Suprapubic skin (tissue), 4 donors: ENCODE measurements around the gene PIKFYVE. TPM values are rescaled to one million over a fixed set of nuclear protein-coding genes. Genes with fewer than 3 reads are reported as not detected.

Experiments
- DNase-seq, 2 donors: peaks; one replicate each; pipeline ENCODE4 v3.0.0-alpha.2; 2019; ENCODE audit warnings: low spot score in 2 of 2
- H3K27ac ChIP-seq: fragments of 200-600 bp; sonication (generic); one replicate; pipeline ENCODE4 v1.5.1; 2019
- H3K27me3 ChIP-seq: fragments of 200-600 bp; sonication (generic); one replicate; pipeline ENCODE4 v1.5.1; 2019
- H3K36me3 ChIP-seq: fragments of 200-600 bp; sonication (generic); one replicate; pipeline ENCODE4 v1.5.1; 2019
- H3K4me1 ChIP-seq: fragments of 200-600 bp; sonication (generic); one replicate; pipeline ENCODE4 v1.5.1; 2019
- H3K4me3 ChIP-seq: fragments of 200-600 bp; sonication (generic); one replicate; pipeline ENCODE4 v1.5.1; 2019; ENCODE audit warnings: mild to moderate bottlenecking
- H3K9me3 ChIP-seq: fragments of 200-600 bp; sonication (generic); one replicate; pipeline ENCODE4 v1.5.1; 2019
- EP300 ChIP-seq: sonication (generic); formaldehyde crosslinking; IDR thresholded peaks from one replicate; pipeline ENCODE4 v1.6.1; 2017; ENCODE audit warnings: antibody characterized with exemption
- POLR2A ChIP-seq, 2 donors: fragments of 450-650 bp; IDR thresholded peaks; one replicate each; pipeline ENCODE4 v1.6.1; 2017; ENCODE audit warnings: antibody characterized with exemption in 2 of 2, mild to moderate bottlenecking in 2 of 2, moderate library complexity in 2 of 2
- POLR2AphosphoS5 ChIP-seq, 3 donors: sonication (generic); formaldehyde crosslinking; IDR thresholded peaks; one replicate each; pipeline ENCODE4 v1.6.1; 2017; ENCODE audit warnings: antibody characterized with exemption in 3 of 3
- WGBS: methylation state at CpG from one replicate; pipeline ENCODE4 v1.1.5; 2018; 5-methylcytosine and 5-hydroxymethylcytosine counted together
- total RNA-seq, 4 donors: library from RNA; depleted of rRNA; stranded (reverse); fragments of >200 nt; gene quantifications; one replicate each; pipeline ENCODE4 v1.1.0, GENCODE V29; 2016
- TF ChIP-seq, protein P1 (sequence below), 2 donors: fragments of 200-600 bp in 1 of 2; fragments of 450-650 bp in 1 of 2; sonication (generic) in 1 of 2; IDR thresholded peaks; one replicate each; pipeline ENCODE4 v1.5.1; 2016 to 2019; ENCODE audit warnings: antibody characterized with exemption in 2 of 2, mild to moderate bottlenecking in 1 of 2, moderate library complexity in 1 of 2

Gene PIKFYVE
- total RNA-seq, 4 donors from 2014 or later, result 25.0 to 55.9 (median 26.7) TPM

DNA sequence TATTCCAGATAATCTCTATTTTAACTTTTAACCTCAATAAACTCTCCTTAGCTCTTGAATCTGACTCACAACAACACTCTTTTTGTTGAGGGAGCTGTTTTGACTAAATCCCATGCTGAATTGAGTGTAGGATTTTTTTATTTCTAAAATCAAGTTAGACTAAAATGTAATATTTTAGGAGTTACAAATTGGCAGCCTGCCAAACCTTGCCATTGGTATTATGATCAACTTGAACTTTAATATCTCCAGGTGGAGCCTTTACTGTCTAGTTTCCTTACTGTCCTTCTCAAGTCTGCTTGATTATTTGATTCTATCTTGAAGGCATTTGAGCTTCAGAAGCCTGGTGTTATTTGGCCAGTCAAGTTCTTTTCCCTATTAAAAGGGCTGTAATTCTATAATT, 8.7 kb downstream of the PIKFYVE start:
- no peak for DNase-seq
- Histone ChIP-seq H3K27ac (no peak overlapping the region), H3K9me3 (no peaks in the 10 kb centered on the region), H3K36me3 (peaks cover 71% of the 10 kb centered on the region), H3K4me1 (no peaks in the 10 kb centered on the region), H3K4me3 (no peak overlapping the region), H3K27me3 (no peaks in the 10 kb centered on the region)
- TF ChIP-seq EP300, result no peak
- TF ChIP-seq, protein P1, sequence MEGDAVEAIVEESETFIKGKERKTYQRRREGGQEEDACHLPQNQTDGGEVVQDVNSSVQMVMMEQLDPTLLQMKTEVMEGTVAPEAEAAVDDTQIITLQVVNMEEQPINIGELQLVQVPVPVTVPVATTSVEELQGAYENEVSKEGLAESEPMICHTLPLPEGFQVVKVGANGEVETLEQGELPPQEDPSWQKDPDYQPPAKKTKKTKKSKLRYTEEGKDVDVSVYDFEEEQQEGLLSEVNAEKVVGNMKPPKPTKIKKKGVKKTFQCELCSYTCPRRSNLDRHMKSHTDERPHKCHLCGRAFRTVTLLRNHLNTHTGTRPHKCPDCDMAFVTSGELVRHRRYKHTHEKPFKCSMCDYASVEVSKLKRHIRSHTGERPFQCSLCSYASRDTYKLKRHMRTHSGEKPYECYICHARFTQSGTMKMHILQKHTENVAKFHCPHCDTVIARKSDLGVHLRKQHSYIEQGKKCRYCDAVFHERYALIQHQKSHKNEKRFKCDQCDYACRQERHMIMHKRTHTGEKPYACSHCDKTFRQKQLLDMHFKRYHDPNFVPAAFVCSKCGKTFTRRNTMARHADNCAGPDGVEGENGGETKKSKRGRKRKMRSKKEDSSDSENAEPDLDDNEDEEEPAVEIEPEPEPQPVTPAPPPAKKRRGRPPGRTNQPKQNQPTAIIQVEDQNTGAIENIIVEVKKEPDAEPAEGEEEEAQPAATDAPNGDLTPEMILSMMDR (IDR thresholded peaks at IDR 0.05), result no peak
- no peak for TF ChIP-seq POLR2A (IDR thresholded peaks at IDR 0.05)
- no peak for TF ChIP-seq POLR2AphosphoS5 (IDR thresholded peaks at IDR 0.05)

DNA sequence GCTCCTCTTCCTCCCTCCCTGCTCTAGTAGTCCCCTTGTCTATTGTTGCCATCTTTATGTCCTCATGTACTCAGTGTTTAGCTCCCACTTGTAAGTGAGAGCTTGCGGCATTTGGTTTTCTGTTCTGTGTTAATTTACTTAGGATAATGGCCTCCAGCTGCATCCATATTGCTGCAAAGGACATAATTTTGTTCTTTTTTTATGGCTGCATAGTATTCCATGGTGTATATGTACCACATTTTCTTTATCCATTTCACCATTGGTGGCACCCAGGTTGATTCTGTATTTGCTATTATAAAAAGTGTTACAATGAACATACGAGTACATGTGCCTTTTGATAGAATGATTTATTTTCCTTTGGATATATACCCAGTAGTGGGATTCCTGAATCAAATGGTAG, 12.5 kb downstream of the PIKFYVE start:
- Histone ChIP-seq H3K4me1 (no peaks in the 10 kb centered on the region), H3K36me3 (peaks cover 94% of the 10 kb centered on the region), H3K27ac (no peak overlapping the region), H3K9me3 (no peaks in the 10 kb centered on the region), H3K4me3 (no peak overlapping the region), H3K27me3 (no peaks in the 10 kb centered on the region)
- DNase-seq, result no peak
- 100% methylated on average over 2 of the region's 2 CpGs for WGBS
- TF ChIP-seq POLR2AphosphoS5 (IDR thresholded peaks at IDR 0.05) (no peak), POLR2A (IDR thresholded peaks at IDR 0.05) (no peak), EP300 (no peak)
- TF ChIP-seq, protein P1 (IDR thresholded peaks at IDR 0.05), result no peak

DNA sequence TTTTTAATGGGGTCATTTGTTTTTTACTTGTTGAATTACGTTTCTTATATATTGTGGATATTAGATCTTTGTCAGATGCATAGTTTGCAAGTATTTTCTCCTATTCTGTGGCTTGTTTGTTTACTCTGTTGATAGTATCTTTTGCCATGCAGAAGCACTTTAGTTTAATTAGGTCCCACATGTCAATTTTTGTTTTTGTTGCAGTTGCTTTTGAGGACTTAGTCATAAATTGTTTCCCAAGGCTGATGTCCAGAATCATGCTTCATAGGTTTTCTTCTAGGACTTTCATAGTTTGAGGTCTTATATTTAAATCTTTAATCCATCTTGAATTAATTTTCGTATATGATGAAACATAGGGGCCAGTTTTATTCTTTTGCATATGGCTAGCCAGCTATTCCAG, 13.2 kb downstream of the PIKFYVE start:
- TF ChIP-seq, protein P1 (IDR thresholded peaks at IDR 0.05), result no peak
- TF ChIP-seq POLR2AphosphoS5 (IDR thresholded peaks at IDR 0.05) (no peak), EP300 (no peak), POLR2A (IDR thresholded peaks at IDR 0.05) (no peak)
- H3K9me3 ChIP-seq, result no peaks in the 10 kb centered on the region
- H3K27ac ChIP-seq, result no peak overlapping the region
- H3K27me3 ChIP-seq, result no peaks in the 10 kb centered on the region
- H3K4me3 ChIP-seq, result no peak overlapping the region
- no peak for DNase-seq
- no peaks in the 10 kb centered on the region for H3K4me1 ChIP-seq
- WGBS, result 94% methylated on average over 2 of the region's 2 CpGs
- peaks cover 92% of the 10 kb centered on the region for H3K36me3 ChIP-seq

DNA sequence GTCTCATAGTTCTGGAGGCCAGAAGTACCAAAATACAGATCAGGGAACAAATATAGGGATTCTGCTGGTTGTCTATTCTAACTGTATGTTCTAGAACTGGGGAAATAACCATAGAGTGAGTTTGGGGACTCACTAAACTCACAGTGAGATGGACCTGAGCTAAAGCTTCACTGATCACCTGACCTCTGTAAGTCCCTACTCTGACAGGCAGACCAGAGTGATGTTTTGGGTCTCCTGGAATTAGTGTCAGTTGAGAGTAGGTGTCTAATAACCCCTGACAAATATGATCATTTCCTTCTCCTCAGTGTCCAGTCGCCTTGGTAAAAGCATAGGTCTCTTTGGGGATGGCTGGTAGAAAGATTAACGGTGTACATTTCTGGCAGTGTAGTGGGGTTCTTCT, 14.2 kb downstream of the PIKFYVE start:
- H3K36me3 ChIP-seq, result peaks cover 87% of the 10 kb centered on the region
- DNase-seq, result no peak
- H3K4me3 ChIP-seq, result no peak overlapping the region
- no peaks in the 10 kb centered on the region for H3K4me1 ChIP-seq
- no peak overlapping the region for H3K27ac ChIP-seq
- WGBS, result 89% methylated on average over 2 of the region's 2 CpGs
- H3K27me3 ChIP-seq, result no peaks in the 10 kb centered on the region
- H3K9me3 ChIP-seq, result no peaks in the 10 kb centered on the region
- TF ChIP-seq POLR2A (IDR thresholded peaks at IDR 0.05) (no peak), EP300 (no peak), POLR2AphosphoS5 (IDR thresholded peaks at IDR 0.05) (no peak)
- TF ChIP-seq, protein P1 (IDR thresholded peaks at IDR 0.05), result no peak

DNA sequence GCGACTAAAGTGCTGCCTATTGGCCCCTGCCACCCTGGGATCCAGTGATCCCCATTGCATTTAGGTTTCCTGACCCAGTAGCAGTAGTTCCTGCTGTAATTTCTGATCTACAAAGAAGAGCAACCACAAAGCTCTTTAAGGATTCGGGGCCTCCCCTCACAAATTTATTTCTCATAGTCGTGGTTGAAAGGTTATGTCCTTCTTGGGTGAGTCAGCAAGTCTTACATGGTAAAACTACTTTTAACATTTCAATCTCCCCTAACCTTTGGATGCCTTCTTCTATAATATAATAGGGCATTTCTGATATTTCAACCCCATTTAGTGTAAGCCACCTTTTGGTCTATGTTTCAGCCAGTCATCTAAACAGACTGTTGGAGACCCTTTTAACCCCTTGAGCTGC, 14.9 kb downstream of the PIKFYVE start:
- H3K9me3 ChIP-seq, result no peaks in the 10 kb centered on the region

DNA sequence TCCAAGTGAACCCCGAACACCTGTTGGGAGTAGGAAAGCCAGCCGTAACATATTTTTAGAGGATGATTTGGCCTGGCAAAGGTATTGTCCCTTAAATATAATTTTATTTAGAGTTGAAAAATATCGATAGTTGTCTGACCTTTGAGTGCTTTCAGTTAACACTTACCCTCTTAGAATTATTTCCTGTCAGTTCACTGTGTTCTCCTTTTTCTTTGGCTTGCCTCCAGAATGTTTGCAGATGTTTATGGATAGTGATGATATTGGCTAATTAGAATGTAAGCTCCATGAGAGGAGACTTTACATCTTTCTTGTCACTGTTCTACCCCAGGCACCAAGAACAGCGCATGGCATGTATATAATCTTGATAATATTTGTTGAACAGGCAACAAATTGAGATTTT, 19.8 kb downstream of the PIKFYVE start:
- H3K4me3 ChIP-seq, result no peak overlapping the region
- no peaks in the 10 kb centered on the region for H3K9me3 ChIP-seq
- peaks cover 78% of the 10 kb centered on the region for H3K36me3 ChIP-seq
- 80% methylated on average over 4 of the region's 4 CpGs for WGBS
- DNase-seq, result no peak
- no peaks in the 10 kb centered on the region for H3K27me3 ChIP-seq
- no peak for TF ChIP-seq EP300
- TF ChIP-seq POLR2AphosphoS5 (IDR thresholded peaks at IDR 0.05), result no peak
- TF ChIP-seq POLR2A (IDR thresholded peaks at IDR 0.05), result no peak
- TF ChIP-seq, protein P1 (IDR thresholded peaks at IDR 0.05), result no peak
- peaks cover 4% of the 10 kb centered on the region for H3K4me1 ChIP-seq
- no peak overlapping the region for H3K27ac ChIP-seq

More for the DNA sequence above, 14.9 kb downstream of the PIKFYVE start:
- peaks cover 90% of the 10 kb centered on the region for H3K36me3 ChIP-seq
- no peak overlapping the region for H3K4me3 ChIP-seq
- DNase-seq, result no peak
- no peak overlapping the region for H3K27ac ChIP-seq
- no peak for TF ChIP-seq EP300
- no peak for TF ChIP-seq POLR2AphosphoS5 (IDR thresholded peaks at IDR 0.05)
- H3K27me3 ChIP-seq, result no peaks in the 10 kb centered on the region
- H3K4me1 ChIP-seq, result peaks cover 4% of the 10 kb centered on the region
- WGBS, result 78% methylated on average over 3 of the region's 3 CpGs
